Mucosa of rectum (tissue), 2 donors: ENCODE results near the gene MEI1.
"Not testable (repeated sequence)": the region's sequence is repeated elsewhere in the genome, so short reads cannot be mapped to it uniquely, and the experiment has no call there.

Source experiments
- H3K27ac ChIP-seq, 2 donors: one replicate each; pipeline ENCODE4 v1.7.0; 2013; ENCODE audit warnings: inconsistent platforms in 2 of 2, low read depth in 2 of 2, low read length in 2 of 2
- H3K27me3 ChIP-seq, 2 donors: one replicate each; pipeline ENCODE4 v1.7.0; 2013; ENCODE audit warnings: low read length in 2 of 2; ENCODE audit not compliant: control insufficient read depth in 2 of 2, insufficient read depth in 2 of 2
- H3K36me3 ChIP-seq, 2 donors: one replicate each; pipeline ENCODE4 v1.7.0; 2013; ENCODE audit warnings: low read length in 2 of 2; ENCODE audit not compliant: control insufficient read depth in 2 of 2, insufficient read depth in 2 of 2
- H3K4me1 ChIP-seq, 2 donors: one replicate each; pipeline ENCODE4 v1.7.0; 2013; ENCODE audit warnings: low read length in 2 of 2, mild to moderate bottlenecking in 1 of 2; ENCODE audit not compliant: control insufficient read depth in 2 of 2, insufficient read depth in 2 of 2
- H3K4me3 ChIP-seq, 2 donors: one replicate each; pipeline ENCODE4 v1.7.0; 2013; ENCODE audit warnings: low read length in 2 of 2
- H3K9ac ChIP-seq, 2 donors: one replicate each; pipeline ENCODE4 v1.7.0; 2013; ENCODE audit warnings: low read length in 2 of 2, low read depth in 1 of 2, mild to moderate bottlenecking in 1 of 2
- H3K9me3 ChIP-seq, 2 donors: one replicate each; pipeline ENCODE4 v1.7.0; 2013; ENCODE audit warnings: low read length in 2 of 2; ENCODE audit not compliant: control insufficient read depth in 2 of 2
- donor health status: healthy.
- donor health status: Normal muscosa, but diverticular disease.

The MEI1 gene

DNA sequence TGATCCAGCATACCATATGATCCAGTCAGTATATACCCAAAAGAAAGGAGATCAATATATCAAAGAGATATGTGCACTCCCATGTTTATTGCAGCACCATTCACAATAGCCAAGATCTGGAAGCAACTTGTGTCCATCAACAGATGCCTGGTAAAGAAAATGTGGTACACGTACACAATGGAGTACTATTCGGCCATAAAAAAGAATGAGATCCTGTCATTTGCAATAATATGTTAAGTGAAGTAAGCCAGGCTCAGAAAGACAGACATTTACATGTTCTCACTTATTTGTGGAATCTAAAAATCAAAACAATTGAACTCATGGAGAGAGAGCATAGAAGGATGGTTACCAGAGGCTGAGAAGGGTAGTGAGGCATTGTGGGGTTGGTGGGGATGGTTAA lies 37.6 kb upstream of the MEI1 start:
- Histone ChIP-seq H3K4me1 (no peaks in the 10 kb centered on the region), H3K36me3 (peaks cover 65 to 79% of the 10 kb centered on the region in 2 donors), H3K9me3 (no peaks in the 10 kb centered on the region), H3K4me3 (no peak overlapping the region), H3K9ac (no peak overlapping the region), H3K27ac (no peak overlapping the region), H3K27me3 (no peaks in the 10 kb centered on the region)

DNA sequence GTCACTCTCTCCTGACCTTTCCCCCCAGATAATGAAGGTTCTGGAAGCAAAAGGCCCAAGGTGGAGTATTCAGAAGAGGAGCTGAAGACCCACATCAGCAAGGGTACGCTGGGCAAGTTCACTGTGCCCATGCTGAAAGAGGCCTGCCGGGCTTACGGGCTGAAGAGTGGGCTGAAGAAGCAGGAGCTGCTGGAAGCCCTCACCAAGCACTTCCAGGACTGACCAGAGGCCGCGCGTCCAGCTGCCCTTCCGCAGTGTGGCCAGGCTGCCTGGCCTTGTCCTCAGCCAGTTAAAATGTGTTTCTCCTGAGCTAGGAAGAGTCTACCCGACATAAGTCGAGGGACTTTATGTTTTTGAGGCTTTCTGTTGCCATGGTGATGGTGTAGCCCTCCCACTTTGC lies 35.7 kb upstream of the MEI1 start:
- H3K27me3 ChIP-seq, H3K4me1 ChIP-seq, H3K9ac ChIP-seq, H3K27ac ChIP-seq, H3K9me3 ChIP-seq, H3K4me3 ChIP-seq: not testable (repeated sequence)
- H3K36me3 ChIP-seq = peaks cover 51 to 61% of the 10 kb centered on the region in 2 donors

DNA sequence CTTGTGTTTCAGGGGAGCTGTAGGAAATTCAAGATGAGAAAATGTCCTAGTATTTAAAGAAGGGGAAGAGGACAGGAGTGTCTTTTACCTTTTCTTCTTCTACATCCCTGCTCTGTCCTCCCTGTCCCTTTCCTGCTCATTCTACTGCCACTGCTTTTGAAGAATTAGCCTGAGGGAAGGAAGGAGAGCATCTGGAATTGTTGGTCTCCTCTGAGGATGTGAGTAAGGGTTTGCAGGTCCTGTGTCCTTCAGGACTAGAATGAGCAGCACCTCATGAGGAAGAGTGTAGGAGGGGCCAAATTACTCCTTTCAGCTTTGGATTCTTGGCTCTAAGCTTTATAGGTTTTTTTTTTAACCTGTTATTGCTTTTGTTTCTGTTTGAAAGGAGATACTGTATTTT lies 34.8 kb upstream of the MEI1 start:
- Histone ChIP-seq H3K27ac (no peak overlapping the region), H3K27me3 (no peaks in the 10 kb centered on the region), H3K9me3 (no peaks in the 10 kb centered on the region), H3K9ac (no peak overlapping the region), H3K4me3 (no peak overlapping the region), H3K4me1 (peaks cover 2% of the 10 kb centered on the region in 2 donors), H3K36me3 (peaks cover 47 to 53% of the 10 kb centered on the region in 2 donors)

DNA sequence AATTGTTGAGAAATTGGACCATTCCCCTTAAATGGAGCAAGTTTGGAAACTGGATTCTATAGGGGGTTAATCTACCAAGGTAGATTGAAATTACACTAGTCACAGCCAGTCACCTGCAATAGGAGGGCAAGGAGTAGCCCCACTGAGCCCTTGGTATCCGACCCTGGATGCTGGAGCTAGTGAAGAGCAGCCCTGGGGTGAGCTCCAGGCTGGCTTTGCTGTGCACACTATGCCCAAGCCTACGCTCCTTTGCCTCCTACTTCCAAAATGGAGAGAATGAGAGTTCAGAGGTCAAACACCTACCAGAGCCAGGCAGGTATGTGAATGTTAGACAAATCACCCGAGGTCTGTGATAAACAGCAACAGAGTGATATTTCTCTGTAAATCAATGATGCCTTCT lies 34.4 kb upstream of the MEI1 start:
- Histone ChIP-seq H3K4me1 (peaks cover 2% of the 10 kb centered on the region in 2 donors), H3K27me3 (no peaks in the 10 kb centered on the region), H3K36me3 (peaks cover 46 to 49% of the 10 kb centered on the region in 2 donors), H3K9me3 (no peaks in the 10 kb centered on the region), H3K9ac (no peak overlapping the region), H3K27ac (no peak overlapping the region), H3K4me3 (no peak overlapping the region)

DNA sequence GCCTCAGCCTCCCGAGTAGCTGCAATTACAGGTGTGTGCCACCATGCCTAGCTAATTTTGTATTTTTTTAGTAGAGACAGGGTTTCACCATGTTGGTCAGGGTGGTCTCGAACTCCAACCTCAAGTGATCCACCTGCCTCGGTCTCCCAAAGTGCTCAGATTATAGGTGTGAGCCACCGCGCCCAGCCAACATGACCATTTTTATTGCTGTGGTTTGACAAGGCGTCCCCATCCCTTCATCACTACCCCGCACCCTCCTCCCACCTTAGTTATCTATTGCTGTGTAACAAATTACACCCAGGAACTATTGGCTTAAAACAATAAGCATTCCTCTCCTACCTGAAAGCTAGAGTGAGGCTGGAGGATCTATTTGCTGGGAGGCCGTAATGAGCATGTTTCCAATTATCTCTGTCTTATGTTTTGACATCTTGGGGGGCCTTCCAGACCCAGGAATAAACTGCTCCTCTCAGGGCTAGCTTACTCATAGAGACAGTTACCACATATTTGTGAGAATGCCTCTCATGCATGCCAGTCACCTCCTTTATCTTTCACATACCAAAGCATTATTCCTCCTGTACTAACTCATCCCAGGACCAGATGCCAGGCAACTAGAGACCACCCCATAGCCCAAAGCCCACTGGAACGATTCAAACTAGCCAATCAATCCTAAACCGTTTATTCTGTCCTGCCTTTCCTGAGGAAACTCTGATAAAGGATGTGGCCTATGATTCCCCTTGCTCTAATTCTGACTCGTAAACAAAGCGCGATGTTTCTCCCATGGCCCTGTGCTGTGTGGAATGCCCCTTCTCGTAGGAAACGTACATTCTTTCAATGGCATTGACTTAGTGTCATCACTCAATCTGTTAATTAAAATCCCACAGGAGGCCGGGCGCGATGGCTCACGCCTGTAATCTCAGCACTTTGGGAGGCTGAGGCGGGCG lies 30.1 kb upstream of the MEI1 start:
- Histone ChIP-seq H3K9me3 (no peaks in the 10 kb centered on the region), H3K4me3 (no peak overlapping the region), H3K9ac (no peak overlapping the region), H3K4me1 (peaks cover 2 to 7% of the 10 kb centered on the region in 2 donors), H3K36me3 (peaks cover 19% of the 10 kb centered on the region in 2 donors), H3K27ac (no peak overlapping the region), H3K27me3 (no peaks in the 10 kb centered on the region)

DNA sequence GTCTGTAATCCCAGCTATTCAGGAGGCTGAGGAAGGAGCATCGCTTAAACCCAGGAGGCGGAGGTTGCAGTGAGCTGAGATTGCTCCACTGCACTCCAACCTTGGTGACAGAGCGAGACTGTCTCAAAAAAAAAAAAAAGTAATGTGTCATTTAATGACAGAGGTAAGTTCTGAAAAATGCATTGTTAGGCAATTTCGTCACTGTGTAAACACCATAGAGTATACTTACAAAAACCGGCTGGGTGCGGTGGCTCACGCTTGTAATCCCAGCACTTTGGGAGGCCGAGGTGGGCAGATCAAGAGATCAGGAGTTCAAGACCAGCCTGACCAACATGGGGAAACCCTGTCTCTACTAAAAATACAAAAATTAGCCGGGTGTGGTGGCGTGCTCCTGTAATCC lies 27.2 kb upstream of the MEI1 start:
- H3K4me3 ChIP-seq, H3K9me3 ChIP-seq, H3K27ac ChIP-seq, H3K4me1 ChIP-seq, H3K27me3 ChIP-seq, H3K9ac ChIP-seq: not testable (repeated sequence)
- H3K36me3 ChIP-seq = peaks cover 20 to 27% of the 10 kb centered on the region in 2 donors

DNA sequence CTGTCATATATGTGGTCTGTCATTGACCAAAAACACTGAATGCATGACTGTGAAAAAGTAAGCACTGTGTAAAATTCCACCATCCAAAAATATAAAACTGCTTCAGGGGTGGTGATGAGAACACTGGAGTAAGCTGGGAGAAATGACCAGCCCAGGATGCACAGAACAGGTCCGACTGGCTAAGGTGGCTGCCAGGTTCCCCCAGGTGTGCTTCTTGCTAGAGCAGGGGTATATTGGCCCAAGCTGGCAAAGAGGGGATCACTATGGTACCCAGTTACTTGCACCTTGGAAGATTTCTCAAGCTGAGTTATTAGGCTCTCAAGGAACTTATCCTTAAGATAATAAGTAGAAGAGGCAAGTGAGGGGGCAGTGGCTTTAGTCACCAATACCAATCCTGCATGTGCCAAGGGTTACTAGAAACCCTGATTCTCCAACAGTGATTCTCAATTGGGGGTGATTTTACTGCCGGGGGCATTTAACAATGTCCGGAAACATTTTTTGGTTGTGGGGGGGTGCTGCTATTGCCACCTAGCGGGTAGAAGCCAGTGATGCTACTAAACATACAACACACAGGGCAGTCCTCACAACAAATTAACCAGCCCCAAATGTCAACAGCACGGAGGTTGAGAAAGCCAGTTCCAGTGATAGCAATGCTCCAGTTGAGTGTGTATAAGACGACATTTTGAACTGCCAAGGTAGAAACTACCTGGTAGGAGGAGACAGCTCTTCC lies 26.4 kb upstream of the MEI1 start:
- Histone ChIP-seq H3K4me3 (no peak overlapping the region), H3K9ac (no peak overlapping the region), H3K4me1 (peaks cover 0 to 5% of the 10 kb centered on the region in 2 donors), H3K27ac (no peak overlapping the region), H3K27me3 (no peaks in the 10 kb centered on the region), H3K9me3 (no peaks in the 10 kb centered on the region), H3K36me3 (peaks cover 22 to 27% of the 10 kb centered on the region in 2 donors)

DNA sequence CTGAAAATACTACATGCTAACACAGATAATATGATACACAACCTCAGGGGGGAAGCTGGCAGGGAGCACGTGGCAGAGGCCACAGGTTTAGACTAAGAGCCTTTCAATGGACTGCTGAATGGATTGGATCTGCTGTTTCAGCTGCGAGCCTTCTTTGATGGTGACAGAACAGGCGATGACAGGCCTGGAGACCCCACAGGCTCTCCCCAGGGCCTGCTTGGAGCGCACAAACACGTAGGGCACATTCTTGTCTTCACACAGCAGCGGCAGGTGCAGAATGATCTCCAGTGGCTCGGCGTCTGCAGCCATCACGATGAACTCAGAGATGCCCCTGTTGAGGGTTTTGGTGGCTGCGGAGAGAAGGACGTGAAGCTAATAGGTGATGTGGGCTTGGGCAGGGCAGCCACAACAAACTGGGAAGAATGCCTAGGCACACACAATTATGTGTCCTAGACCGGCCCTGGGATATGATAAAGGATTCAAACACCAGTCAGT lies 24.4 kb upstream of the MEI1 start:
- no peak overlapping the region for H3K9ac ChIP-seq
- H3K4me1 ChIP-seq = peaks cover 0 to 5% of the 10 kb centered on the region in 2 donors
- H3K9me3 ChIP-seq = no peaks in the 10 kb centered on the region
- H3K27ac ChIP-seq = no peak overlapping the region
- H3K27me3 ChIP-seq = no peaks in the 10 kb centered on the region
- H3K4me3 ChIP-seq = no peak overlapping the region
- peaks cover 29 to 41% of the 10 kb centered on the region in 2 donors for H3K36me3 ChIP-seq

DNA sequence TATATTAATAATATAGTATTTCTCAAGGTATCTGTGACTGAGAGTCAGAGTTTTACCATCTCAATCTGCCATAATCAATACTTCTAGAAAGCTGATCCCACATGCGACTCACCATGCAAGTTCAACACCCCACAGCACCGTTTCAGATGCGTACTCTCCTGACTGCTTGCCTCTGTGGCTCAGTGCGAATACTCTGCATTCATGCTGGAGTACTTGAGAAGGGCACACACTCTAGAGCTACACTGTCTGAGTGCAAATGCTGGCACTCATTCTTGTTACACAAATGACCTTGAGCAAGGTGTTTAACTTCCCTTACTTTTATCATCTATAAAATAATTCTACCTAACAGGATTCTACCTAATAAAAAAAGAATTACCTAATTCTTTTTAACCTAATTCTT lies 23.2 kb upstream of the MEI1 start:
- Histone ChIP-seq H3K4me3 (no peak overlapping the region), H3K4me1 (peaks cover 0 to 5% of the 10 kb centered on the region in 2 donors), H3K36me3 (peaks cover 31 to 45% of the 10 kb centered on the region in 2 donors), H3K27ac (no peak overlapping the region), H3K9me3 (no peaks in the 10 kb centered on the region), H3K27me3 (no peaks in the 10 kb centered on the region), H3K9ac (no peak overlapping the region)

DNA sequence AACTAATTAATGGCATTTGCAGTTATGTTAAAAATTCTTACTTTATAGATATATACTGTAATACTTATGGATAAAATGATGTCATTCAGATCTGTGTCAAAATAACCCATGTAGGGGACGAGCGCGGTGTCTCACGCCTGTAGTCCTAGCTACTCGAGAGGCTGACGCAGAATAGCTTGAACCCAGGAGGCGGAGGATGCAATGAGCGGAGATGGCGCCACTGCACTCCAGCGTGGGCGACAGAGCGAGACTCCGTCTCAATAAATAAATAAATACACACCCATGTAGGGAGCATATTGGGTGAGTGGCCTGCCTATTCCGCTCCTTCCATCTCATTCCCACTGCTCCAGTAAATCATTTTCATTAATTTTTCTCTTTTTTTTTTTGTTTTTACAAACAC lies 17.7 kb upstream of the MEI1 start:
- H3K27ac ChIP-seq = peak overlapping the region in 1 of 2 donors; percentile 91
- peaks cover 12 to 18% of the 10 kb centered on the region in 2 donors for H3K36me3 ChIP-seq
- peak overlapping the region; percentile 90 to 92 for H3K4me3 ChIP-seq
- no peaks in the 10 kb centered on the region for H3K9me3 ChIP-seq
- no peaks in the 10 kb centered on the region for H3K27me3 ChIP-seq
- H3K4me1 ChIP-seq = peaks cover 0 to 3% of the 10 kb centered on the region in 2 donors
- peak overlapping the region; percentile 78 to 85 for H3K9ac ChIP-seq
